Activated CD8-positive, alpha-beta T cell treated with anti-CD3 and anti-CD28 coated beads, Interleukin-2, amount 10 ng/mL, durations not matched to agents 7 days and 5 days (primary cell): ENCODE data around the gene LIPC. TPM values are rescaled to one million over a fixed set of nuclear protein-coding genes. Genes with fewer than 3 reads are reported as not detected.

Experiments used
- ATAC-seq: fragments of 150-1000 bp; cut with Tn5 transposase; one replicate; pipeline ENCODE4 v1.10.0; 2021; ENCODE audit warnings: moderate library complexity
- CTCF ChIA-PET: fragments of 350-600 bp; sonication (Branson Sonifier 250); formaldehyde crosslinking; loops from one replicate; lab custom pipeline; 2021; ENCODE audit warnings: antibody characterized with exemption; lab: Charles Lee
- POLR2A ChIA-PET: fragments of 350-600 bp; sonication (Branson Sonifier 250); formaldehyde crosslinking; loops from one replicate; lab custom pipeline; 2021; ENCODE audit warnings: antibody characterized with exemption; lab: Charles Lee
- DNase-seq: peaks from one replicate; pipeline ENCODE4 v3.0.0-alpha.2; 2020
- H3K27ac Mint-ChIP-seq: one replicate; pipeline ENCODE4 v1.8.0; 2021; ENCODE audit warnings: mild to moderate bottlenecking, mixed read lengths
- H3K27me3 Mint-ChIP-seq: one replicate; pipeline ENCODE4 v1.8.0; 2021; ENCODE audit warnings: low read depth, mixed read lengths
- H3K36me3 Mint-ChIP-seq: one replicate; pipeline ENCODE4 v1.8.0; 2021; ENCODE audit warnings: low read depth, mixed read lengths
- H3K4me1 Mint-ChIP-seq: one replicate; pipeline ENCODE4 v1.8.0; 2021; ENCODE audit warnings: low read depth, mixed read lengths
- H3K4me3 Mint-ChIP-seq: one replicate; pipeline ENCODE4 v1.8.0; 2021; ENCODE audit warnings: mild to moderate bottlenecking, mixed read lengths
- H3K9me3 Mint-ChIP-seq: one replicate; pipeline ENCODE4 v1.8.0; 2022; ENCODE audit warnings: mixed read lengths; ENCODE audit not compliant: insufficient read depth
- total RNA-seq, 2 experiments: library from RNA; stranded (reverse); gene quantifications; one replicate each; pipeline ENCODE4 v1.2.3, GENCODE V29; 2021

Gene LIPC
- total RNA-seq, 2 experiments from 2014 or later, result 4.1 to 4.4 TPM

- ChIA-PET CTCF (interaction anchor here (1.1 kb wide), 2 partner anchors 80 to 204 kb away, joined by 3 to 4 read pairs; no protein-coding TSS in a partner anchor), POLR2A (no interaction called here)
- DNase-seq (no peak), ATAC-seq (no peak)
- Mint-ChIP-seq H3K27ac (no peak overlapping the region), H3K36me3 (no peaks in the 10 kb centered on the region), H3K27me3 (no peaks in the 10 kb centered on the region), H3K4me1 (peaks cover 37% of the 10 kb centered on the region), H3K9me3 (no peaks in the 10 kb centered on the region), H3K4me3 (no peak overlapping the region)
These were observed 5.8 kb downstream of the LIPC start for GRCh38 chr15:58437531-58438105.

GRCh38 chr15:58438111-58438510 is 6.3 kb downstream of the LIPC start:
- POLR2A ChIA-PET, result no interaction called here
- CTCF ChIA-PET, result interaction anchor here (1.1 kb wide), 1 partner anchor 79 kb away, joined by 4 read pairs; no protein-coding TSS in a partner anchor
- no peak overlapping the region for H3K27ac Mint-ChIP-seq
- H3K4me3 Mint-ChIP-seq, result no peak overlapping the region
- no peak for DNase-seq
- no peaks in the 10 kb centered on the region for H3K9me3 Mint-ChIP-seq
- peaks cover 37% of the 10 kb centered on the region for H3K4me1 Mint-ChIP-seq
- H3K27me3 Mint-ChIP-seq, result no peaks in the 10 kb centered on the region
- ATAC-seq, result no peak
- H3K36me3 Mint-ChIP-seq, result no peaks in the 10 kb centered on the region

- Mint-ChIP-seq H3K36me3 (no peaks in the 10 kb centered on the region), H3K4me3 (no peak overlapping the region), H3K9me3 (no peaks in the 10 kb centered on the region), H3K27me3 (no peaks in the 10 kb centered on the region), H3K27ac (peak overlapping the region; percentile 40), H3K4me1 (peaks cover 37% of the 10 kb centered on the region)
- ATAC-seq, result peak; percentile 81
- DNase-seq, result peak; percentile 71
- ChIA-PET CTCF (interaction anchor here (1.1 to 2.1 kb wide), 3 partner anchors 29 to 152 kb away, joined by 4 to 6 read pairs (median 5); no protein-coding TSS in a partner anchor), POLR2A (interaction anchor here (0.6 kb wide), 1 partner anchor 306 kb away, joined by 3 read pairs; no protein-coding TSS in a partner anchor)
These were observed 7.2 kb downstream of the LIPC start for GRCh38 chr15:58438956-58439355.

GRCh38 chr15:58440158-58440910 is 8.5 kb downstream of the LIPC start:
- ChIA-PET CTCF (interaction anchor here (0.6 to 2.8 kb wide), 12 partner anchors 18 to 330 kb away, joined by 3 to 13 read pairs (median 4); no protein-coding TSS in a partner anchor), POLR2A (no interaction called here)
- H3K36me3 Mint-ChIP-seq, result no peaks in the 10 kb centered on the region
- peak overlapping the region; percentile 5 for H3K27ac Mint-ChIP-seq
- ATAC-seq (no peak), DNase-seq (no peak)
- no peaks in the 10 kb centered on the region for H3K27me3 Mint-ChIP-seq
- peaks cover 41% of the 10 kb centered on the region for H3K4me1 Mint-ChIP-seq
- no peak overlapping the region for H3K4me3 Mint-ChIP-seq
- no peaks in the 10 kb centered on the region for H3K9me3 Mint-ChIP-seq

GRCh38 chr15:58440922-58441321 is 9.1 kb downstream of the LIPC start:
- no peak for ATAC-seq
- Mint-ChIP-seq H3K4me1 (peaks cover 41% of the 10 kb centered on the region), H3K4me3 (no peak overlapping the region), H3K27ac (peak overlapping the region; percentile 5), H3K27me3 (no peaks in the 10 kb centered on the region), H3K36me3 (no peaks in the 10 kb centered on the region), H3K9me3 (no peaks in the 10 kb centered on the region)
- CTCF ChIA-PET, result interaction anchor here (0.6 to 2.8 kb wide), 8 partner anchors 17 to 329 kb away, joined by 3 to 13 read pairs (median 4); no protein-coding TSS in a partner anchor
- DNase-seq, result no peak
- POLR2A ChIA-PET, result interaction anchor here (1.2 kb wide), 1 partner anchor 116 kb away, joined by 3 read pairs; no protein-coding TSS in a partner anchor

- H3K9me3 Mint-ChIP-seq, result no peaks in the 10 kb centered on the region
- peaks cover under 1% of the 10 kb centered on the region for H3K36me3 Mint-ChIP-seq
- ATAC-seq, result no peak
- H3K27me3 Mint-ChIP-seq, result no peaks in the 10 kb centered on the region
- H3K4me3 Mint-ChIP-seq, result no peak overlapping the region
- H3K4me1 Mint-ChIP-seq, result peaks cover 44% of the 10 kb centered on the region
- DNase-seq, result no peak
- ChIA-PET CTCF (interaction anchor here (1.0 to 2.8 kb wide), 5 partner anchors 16 to 329 kb away, joined by 3 to 13 read pairs (median 6); no protein-coding TSS in a partner anchor), POLR2A (interaction anchor here (1.2 kb wide), 1 partner anchor 115 kb away, joined by 3 read pairs; no protein-coding TSS in a partner anchor)
- H3K27ac Mint-ChIP-seq, result no peak overlapping the region
These were observed 9.7 kb downstream of the LIPC start for GRCh38 chr15:58441376-58442070.

- peaks cover 47% of the 10 kb centered on the region for H3K4me1 Mint-ChIP-seq
- no peaks in the 10 kb centered on the region for H3K27me3 Mint-ChIP-seq
- no peaks in the 10 kb centered on the region for H3K9me3 Mint-ChIP-seq
- no peak overlapping the region for H3K4me3 Mint-ChIP-seq
- ChIA-PET CTCF (interaction anchor here (2.0 to 2.8 kb wide), 3 partner anchors 16 to 328 kb away, joined by 6 to 13 read pairs (median 8); no protein-coding TSS in a partner anchor), POLR2A (interaction anchor here (1.2 kb wide), 1 partner anchor 115 kb away, joined by 3 read pairs; no protein-coding TSS in a partner anchor)
- no peak overlapping the region for H3K27ac Mint-ChIP-seq
- peaks cover 2% of the 10 kb centered on the region for H3K36me3 Mint-ChIP-seq
- no peak for DNase-seq
- no peak for ATAC-seq
These were observed 10.3 kb downstream of the LIPC start for GRCh38 chr15:58442122-58442521.

GRCh38 chr15:58443308-58443707 is 11.5 kb downstream of the LIPC start:
- Mint-ChIP-seq H3K4me3 (no peak overlapping the region), H3K27ac (peak overlapping the region; percentile 2), H3K27me3 (no peaks in the 10 kb centered on the region), H3K36me3 (peaks cover 2% of the 10 kb centered on the region), H3K4me1 (peaks cover 54% of the 10 kb centered on the region), H3K9me3 (no peaks in the 10 kb centered on the region)
- ATAC-seq (no peak), DNase-seq (no peak)
- CTCF ChIA-PET, result interaction anchor here (0.9 to 1.0 kb wide), 2 partner anchors 174 to 216 kb away, joined by 3 to 4 read pairs; no protein-coding TSS in a partner anchor
- POLR2A ChIA-PET, result no interaction called here

GRCh38 chr15:58444056-58444455 is 12.3 kb downstream of the LIPC start:
- Mint-ChIP-seq H3K36me3 (peaks cover 2% of the 10 kb centered on the region), H3K4me3 (no peak overlapping the region), H3K27me3 (no peaks in the 10 kb centered on the region), H3K27ac (peak overlapping the region; percentile 2), H3K4me1 (peaks cover 47% of the 10 kb centered on the region), H3K9me3 (no peaks in the 10 kb centered on the region)
- POLR2A ChIA-PET, result no interaction called here
- ATAC-seq, result no peak
- no peak for DNase-seq
- CTCF ChIA-PET, result no interaction called here

- ChIA-PET POLR2A (no interaction called here), CTCF (no interaction called here)
- DNase-seq (no peak), ATAC-seq (peak; percentile 44)
- Mint-ChIP-seq H3K27ac (peak overlapping the region; percentile 60), H3K4me1 (peaks cover 39% of the 10 kb centered on the region), H3K27me3 (no peaks in the 10 kb centered on the region), H3K4me3 (no peak overlapping the region), H3K9me3 (no peaks in the 10 kb centered on the region), H3K36me3 (peaks cover 2% of the 10 kb centered on the region)
These were observed 13.0 kb downstream of the LIPC start for GRCh38 chr15:58444658-58445332.

- Mint-ChIP-seq H3K27me3 (no peaks in the 10 kb centered on the region), H3K4me3 (no peak overlapping the region), H3K4me1 (peaks cover 29% of the 10 kb centered on the region), H3K9me3 (no peaks in the 10 kb centered on the region), H3K27ac (no peak overlapping the region), H3K36me3 (peaks cover 2% of the 10 kb centered on the region)
- no peak for ATAC-seq
- DNase-seq, result no peak
- POLR2A ChIA-PET, result no interaction called here
- CTCF ChIA-PET, result no interaction called here
These were observed 14.1 kb downstream of the LIPC start for GRCh38 chr15:58445865-58446264.
